Retinal pigment epithelial cell (primary cell): ENCODE data around the gene KCNT1.

ENCODE experiments used
- DNase-seq: peaks from one replicate; pipeline ENCODE4 v3.0.0-alpha.2; 2010; ENCODE audit warnings: low read depth
- H3K4me3 ChIP-seq: 2 replicates; pipeline ENCODE4 v1.5.1; 2011; ENCODE audit warnings: mild to moderate bottlenecking, low read length, control low read depth, moderate library complexity
- TF ChIP-seq, protein P1 (sequence below): conservative IDR thresholded peaks from 2 replicates; pipeline ENCODE4 v1.5.1; 2011; ENCODE audit warnings: low read depth, low read length, control low read depth, inconsistent platforms

The KCNT1 gene

DNA sequence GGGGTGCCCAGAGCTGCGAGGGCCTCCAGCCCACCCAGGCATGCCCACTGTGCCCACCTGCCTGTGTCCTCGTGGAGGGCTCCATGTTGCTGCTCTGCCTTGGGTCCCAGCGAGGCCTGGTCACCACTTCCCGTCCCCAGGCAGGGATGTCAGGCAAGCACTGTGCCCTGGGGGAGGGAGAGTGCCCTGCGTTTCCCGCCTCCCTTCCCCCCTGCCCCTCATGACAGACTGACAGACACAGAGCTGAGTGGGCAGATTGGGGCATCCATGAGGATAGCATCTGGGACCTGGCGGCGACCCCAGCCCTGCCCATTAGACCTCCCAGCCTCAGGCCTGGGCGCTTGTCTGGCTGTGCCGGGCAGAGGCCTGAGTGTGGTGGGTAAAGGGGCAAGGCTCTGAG lies 56.9 kb downstream of the KCNT1 start:
- no peak overlapping the region for H3K4me3 ChIP-seq
- TF ChIP-seq, protein P1, sequence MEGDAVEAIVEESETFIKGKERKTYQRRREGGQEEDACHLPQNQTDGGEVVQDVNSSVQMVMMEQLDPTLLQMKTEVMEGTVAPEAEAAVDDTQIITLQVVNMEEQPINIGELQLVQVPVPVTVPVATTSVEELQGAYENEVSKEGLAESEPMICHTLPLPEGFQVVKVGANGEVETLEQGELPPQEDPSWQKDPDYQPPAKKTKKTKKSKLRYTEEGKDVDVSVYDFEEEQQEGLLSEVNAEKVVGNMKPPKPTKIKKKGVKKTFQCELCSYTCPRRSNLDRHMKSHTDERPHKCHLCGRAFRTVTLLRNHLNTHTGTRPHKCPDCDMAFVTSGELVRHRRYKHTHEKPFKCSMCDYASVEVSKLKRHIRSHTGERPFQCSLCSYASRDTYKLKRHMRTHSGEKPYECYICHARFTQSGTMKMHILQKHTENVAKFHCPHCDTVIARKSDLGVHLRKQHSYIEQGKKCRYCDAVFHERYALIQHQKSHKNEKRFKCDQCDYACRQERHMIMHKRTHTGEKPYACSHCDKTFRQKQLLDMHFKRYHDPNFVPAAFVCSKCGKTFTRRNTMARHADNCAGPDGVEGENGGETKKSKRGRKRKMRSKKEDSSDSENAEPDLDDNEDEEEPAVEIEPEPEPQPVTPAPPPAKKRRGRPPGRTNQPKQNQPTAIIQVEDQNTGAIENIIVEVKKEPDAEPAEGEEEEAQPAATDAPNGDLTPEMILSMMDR = no peak
- no peak for DNase-seq

DNA sequence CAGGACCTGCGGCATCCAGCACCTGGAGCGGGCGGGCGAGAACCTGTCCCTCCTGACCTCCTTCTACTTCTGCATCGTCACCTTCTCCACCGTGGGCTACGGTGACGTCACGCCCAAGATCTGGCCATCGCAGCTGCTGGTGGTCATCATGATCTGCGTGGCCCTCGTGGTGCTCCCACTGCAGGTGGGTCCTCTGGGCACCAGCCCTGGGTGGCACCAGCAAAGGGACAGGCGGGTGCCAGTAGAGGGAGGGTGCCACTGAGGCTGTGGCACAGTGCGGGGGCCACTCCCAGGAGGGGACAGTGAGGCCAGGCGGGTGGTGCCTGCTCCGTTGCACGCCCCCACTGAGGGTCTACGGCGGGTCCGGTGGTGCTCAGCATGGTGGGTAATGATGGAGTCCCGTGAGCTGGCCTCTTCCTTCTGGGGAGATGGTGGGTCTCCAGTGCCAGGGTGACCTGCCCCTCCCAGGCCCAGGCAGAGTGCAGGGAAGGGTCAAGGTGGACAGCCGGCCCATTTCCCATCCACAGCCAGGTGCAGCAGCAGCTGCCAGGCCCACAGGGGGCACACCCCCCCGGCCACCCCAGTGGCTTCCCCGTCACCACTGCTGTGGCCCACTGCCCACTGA lies 57.8 kb downstream of the KCNT1 start:
- TF ChIP-seq, protein P1 = no peak
- no peak overlapping the region for H3K4me3 ChIP-seq
- no peak for DNase-seq

DNA sequence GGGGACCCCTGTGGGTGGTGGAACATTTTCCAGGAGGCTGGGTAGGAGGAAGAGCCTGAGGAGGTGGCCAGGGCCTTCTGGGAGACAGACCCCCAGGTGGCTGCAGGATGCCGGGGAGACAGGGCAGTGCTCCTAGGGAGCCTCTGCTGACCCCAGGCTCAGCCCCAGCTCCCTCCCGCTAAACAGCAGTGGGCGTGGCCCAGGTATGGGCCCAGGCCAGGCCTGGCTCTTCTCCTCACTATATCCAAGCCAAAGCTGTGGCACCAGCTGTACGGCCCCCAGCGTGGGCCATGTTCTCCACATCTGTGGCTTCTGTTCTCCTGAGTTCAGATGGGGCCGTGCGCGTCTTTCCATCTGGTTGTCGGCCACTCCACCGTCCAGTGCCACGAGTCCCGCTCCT lies 58.5 kb downstream of the KCNT1 start:
- H3K4me3 ChIP-seq = no peak overlapping the region
- TF ChIP-seq, protein P1 = no peak

DNA sequence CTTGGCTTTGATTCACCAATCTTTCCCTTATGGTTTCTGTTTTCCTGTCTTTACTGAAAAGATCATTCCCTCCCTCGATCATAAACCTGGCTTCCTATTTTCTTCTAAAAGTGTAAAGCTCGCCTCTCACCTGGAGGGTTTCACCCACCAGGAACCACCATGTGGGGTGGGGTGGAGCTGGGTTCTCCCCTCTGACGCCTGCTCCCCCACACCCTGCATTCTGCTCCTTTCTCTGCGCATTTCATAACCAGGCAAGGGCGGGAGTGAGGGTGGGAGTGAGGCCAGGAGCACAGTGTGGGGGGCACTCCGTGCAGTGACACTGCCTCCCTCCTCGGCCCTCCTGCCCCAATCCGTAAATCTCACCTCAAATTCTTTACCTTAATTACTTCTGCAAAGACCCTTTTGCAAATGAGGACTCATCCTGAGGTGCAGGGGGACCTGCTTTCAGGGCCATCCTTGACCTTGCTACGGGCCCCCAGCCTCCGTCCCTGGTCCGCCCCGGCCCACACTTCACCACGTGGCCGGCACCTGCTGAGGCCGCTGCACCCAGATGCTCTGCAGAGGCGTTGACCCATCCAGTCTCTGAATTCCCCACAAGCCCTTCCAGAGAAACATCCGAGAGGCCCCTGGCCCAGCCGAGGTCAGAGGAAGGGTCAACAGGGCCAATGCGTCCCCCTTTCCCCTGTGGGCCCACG lies 59.3 kb downstream of the KCNT1 start:
- TF ChIP-seq, protein P1 = no peak
- no peak overlapping the region for H3K4me3 ChIP-seq
- DNase-seq = no peak

More for the DNA sequence above, 58.5 kb downstream of the KCNT1 start:
- no peak for DNase-seq

DNA sequence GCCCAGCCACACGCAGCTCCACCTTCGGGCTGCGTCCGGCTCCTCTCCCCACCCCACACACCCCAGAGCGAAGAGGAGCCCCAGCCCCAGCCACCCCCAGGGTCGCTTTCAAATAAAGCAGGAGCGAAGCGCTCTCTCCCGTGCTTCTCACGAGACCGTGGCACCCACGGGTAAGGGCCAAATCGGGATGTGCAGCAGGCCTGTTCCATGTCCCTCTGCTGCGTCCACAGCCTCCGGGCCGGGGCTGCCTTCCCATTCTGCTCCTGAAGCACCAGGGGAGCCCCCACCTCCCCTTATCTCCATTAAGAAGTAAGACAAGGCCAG lies 59.8 kb downstream of the KCNT1 start:
- TF ChIP-seq, protein P1 = no peak

DNA sequence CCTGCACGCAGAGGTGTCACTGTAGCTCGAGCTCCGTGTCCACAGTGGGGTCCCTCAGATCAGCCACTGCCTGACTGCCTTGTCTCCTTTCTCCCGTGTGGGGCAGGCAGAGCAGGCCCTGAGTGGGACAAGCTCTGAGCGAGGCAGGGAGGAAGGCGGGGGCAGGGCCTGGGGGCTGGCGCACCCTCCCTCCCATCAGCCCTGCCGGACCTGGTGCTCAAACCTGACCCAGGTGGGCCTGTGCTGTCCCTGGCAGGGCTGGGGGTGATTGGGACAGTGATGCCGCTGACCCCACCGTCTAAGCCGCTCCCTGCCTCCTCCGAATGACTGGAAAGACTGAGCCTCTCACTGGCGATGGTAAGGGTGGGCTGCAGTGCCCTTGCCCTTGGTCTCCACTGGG lies 60.9 kb downstream of the KCNT1 start:
- DNase-seq = no peak
- H3K4me3 ChIP-seq = no peak overlapping the region
- TF ChIP-seq, protein P1 = no peak

More for the DNA sequence above, 59.8 kb downstream of the KCNT1 start:
- DNase-seq = no peak
- no peak overlapping the region for H3K4me3 ChIP-seq
